ENCODE measurements around the gene MBTD1. TPM values are rescaled to one million over a fixed set of nuclear protein-coding genes. Genes with fewer than 3 reads are reported as not detected.

Gene MBTD1
- total and polyA plus RNA-seq, 10 of the 15 experiments (the other 5 are each of a cell fraction or from before 2014, with no cell fraction given) = 1.3 to 16.7 (median 9.5) TPM

DNA sequence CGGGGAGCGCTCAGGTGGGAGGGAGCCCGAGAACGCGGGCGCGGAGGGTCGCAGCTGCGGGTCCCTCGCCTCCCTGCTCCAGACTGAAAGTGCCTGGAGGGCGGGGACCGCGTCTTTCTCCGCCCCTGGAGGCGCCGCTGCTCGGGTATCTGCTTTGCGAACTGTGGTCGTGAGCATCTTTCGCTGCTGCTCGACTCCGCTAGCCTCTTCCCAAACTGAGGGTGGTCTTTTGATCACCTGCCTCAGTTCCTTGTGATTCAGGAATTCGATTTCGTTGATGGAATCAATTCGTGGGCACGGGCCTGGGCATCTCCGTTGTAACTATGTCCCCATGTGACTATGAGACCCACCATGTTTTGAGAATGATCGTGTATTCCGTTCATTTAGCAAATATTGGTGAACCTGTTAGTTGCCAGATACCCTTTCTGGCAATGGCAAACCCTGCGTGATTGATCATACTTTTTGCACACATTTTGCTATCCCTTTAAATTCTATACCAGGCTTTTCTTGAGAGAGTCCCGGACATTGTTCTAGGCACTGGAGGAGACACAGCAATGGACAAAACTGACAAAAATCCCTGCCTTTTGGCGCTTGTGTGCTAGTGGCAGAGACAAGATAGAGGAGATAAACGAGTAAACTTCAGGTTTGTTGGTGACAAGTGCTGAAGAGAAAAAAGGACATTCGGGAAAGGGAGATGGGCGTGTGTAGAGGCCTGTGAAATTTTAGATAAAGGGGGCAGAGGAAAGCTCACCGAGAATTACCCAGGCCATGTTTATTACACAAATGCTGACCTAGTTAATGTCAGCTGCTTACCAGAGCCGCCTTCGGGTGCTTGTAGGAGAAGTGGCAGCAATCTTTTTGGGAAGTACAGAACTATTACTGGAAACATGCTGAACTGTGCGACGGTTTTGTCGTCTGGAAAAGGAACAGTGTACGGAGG lies 1.4 kb upstream of the MBTD1 start:
- peak overlapping the region; percentile 80 for H3K4me2 ChIP-seq (ENCODE audit: control insufficient read depth, insufficient read depth)
- no peaks in the 10 kb centered on the region for H3K27me3 ChIP-seq (replicated peaks in 1 of 2; ENCODE audit: control insufficient read depth in 2 of 2, insufficient read depth in 2 of 2, low read length in 1 of 2)
- WGBS (ENCODE audit: insufficient coverage, insufficient replicate concordance, low lambda C conversion rate, missing lambda C conversion rate) = 1% methylated on average over 38 of the region's 42 CpGs
- H3K36me3 ChIP-seq (ENCODE audit: control insufficient read depth in 2 of 2, insufficient read depth in 2 of 2, low read length in 1 of 2) = peaks cover 2 to 6% of the 10 kb centered on the region in 2 experiments; a peak in 2 of 4 replicates
- peak overlapping the region; percentile 92 for H3K4me3 ChIP-seq
- TSS peak; percentile 56 for BruUV-seq (replicated peaks)
- TF ChIP-seq, protein P1, sequence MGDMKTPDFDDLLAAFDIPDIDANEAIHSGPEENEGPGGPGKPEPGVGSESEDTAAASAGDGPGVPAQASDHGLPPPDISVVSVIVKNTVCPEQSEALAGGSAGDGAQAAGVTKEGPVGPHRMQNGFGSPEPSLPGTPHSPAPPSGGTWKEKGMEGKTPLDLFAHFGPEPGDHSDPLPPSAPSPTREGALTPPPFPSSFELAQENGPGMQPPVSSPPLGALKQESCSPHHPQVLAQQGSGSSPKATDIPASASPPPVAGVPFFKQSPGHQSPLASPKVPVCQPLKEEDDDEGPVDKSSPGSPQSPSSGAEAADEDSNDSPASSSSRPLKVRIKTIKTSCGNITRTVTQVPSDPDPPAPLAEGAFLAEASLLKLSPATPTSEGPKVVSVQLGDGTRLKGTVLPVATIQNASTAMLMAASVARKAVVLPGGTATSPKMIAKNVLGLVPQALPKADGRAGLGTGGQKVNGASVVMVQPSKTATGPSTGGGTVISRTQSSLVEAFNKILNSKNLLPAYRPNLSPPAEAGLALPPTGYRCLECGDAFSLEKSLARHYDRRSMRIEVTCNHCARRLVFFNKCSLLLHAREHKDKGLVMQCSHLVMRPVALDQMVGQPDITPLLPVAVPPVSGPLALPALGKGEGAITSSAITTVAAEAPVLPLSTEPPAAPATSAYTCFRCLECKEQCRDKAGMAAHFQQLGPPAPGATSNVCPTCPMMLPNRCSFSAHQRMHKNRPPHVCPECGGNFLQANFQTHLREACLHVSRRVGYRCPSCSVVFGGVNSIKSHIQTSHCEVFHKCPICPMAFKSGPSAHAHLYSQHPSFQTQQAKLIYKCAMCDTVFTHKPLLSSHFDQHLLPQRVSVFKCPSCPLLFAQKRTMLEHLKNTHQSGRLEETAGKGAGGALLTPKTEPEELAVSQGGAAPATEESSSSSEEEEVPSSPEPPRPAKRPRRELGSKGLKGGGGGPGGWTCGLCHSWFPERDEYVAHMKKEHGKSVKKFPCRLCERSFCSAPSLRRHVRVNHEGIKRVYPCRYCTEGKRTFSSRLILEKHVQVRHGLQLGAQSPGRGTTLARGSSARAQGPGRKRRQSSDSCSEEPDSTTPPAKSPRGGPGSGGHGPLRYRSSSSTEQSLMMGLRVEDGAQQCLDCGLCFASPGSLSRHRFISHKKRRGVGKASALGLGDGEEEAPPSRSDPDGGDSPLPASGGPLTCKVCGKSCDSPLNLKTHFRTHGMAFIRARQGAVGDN (IDR thresholded peaks at IDR 0.05) = no peak
- TF ChIP-seq RAD51 (IDR thresholded peaks at IDR 0.05) (peak; percentile 35; the same call in 1 of the 2 replicates), EGR1 (IDR thresholded peaks at IDR 0.05; ENCODE audit: borderline replicate concordance in 1 of 2, low read depth in 2 of 2, low read length in 2 of 2) (0 out of 3 replicates have a peak, but pooled peaks of 1 of the 2 experiments have one; percentile 15), POLR2AphosphoS5 (IDR thresholded peaks at IDR 0.05; ENCODE audit: low read length) (0 out of 2 replicates have a peak, but pooled peaks have one; percentile 58), CHD2 (IDR thresholded peaks at IDR 0.05; ENCODE audit: borderline replicate concordance, low read depth, low read length) (no peak), LARP7 (IDR thresholded peaks at IDR 0.05) (peak; percentile 10; the same call in 1 of the 2 replicates), ZNF207 (IDR thresholded peaks at IDR 0.05; ENCODE audit: borderline replicate concordance) (no peak), DPF2 (IDR thresholded peaks at IDR 0.05) (peak; percentile 63; the same call in 1 of the 2 replicates), ZNF24 (IDR thresholded peaks at IDR 0.05) (0 out of 2 replicates have a peak, but pooled peaks have one; percentile 13), CBFB (IDR thresholded peaks at IDR 0.05; ENCODE audit: low read depth) (no peak)
- TF ChIP-seq, protein P2, sequence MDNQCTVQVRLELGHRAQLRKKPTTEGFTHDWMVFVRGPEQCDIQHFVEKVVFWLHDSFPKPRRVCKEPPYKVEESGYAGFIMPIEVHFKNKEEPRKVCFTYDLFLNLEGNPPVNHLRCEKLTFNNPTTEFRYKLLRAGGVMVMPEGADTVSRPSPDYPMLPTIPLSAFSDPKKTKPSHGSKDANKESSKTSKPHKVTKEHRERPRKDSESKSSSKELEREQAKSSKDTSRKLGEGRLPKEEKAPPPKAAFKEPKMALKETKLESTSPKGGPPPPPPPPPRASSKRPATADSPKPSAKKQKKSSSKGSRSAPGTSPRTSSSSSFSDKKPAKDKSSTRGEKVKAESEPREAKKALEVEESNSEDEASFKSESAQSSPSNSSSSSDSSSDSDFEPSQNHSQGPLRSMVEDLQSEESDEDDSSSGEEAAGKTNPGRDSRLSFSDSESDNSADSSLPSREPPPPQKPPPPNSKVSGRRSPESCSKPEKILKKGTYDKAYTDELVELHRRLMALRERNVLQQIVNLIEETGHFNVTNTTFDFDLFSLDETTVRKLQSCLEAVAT (IDR thresholded peaks at IDR 0.05) = peak; percentile 73
- intact Hi-C loops (cut with micrococcal nuclease; ENCODE audit: unreplicated experiment) = loop anchor here (5.0 kb wide), 1 partner anchor 94 kb away; the partner anchor contains the start of gene NME2
- POLR2A ChIA-PET = interaction anchor here (0.5 to 0.7 kb wide), 2 partner anchors 18 to 777 kb away, joined by 3 to 7 read pairs; no protein-coding TSS in a partner anchor
- CTCF ChIA-PET = interaction anchor here (0.8 to 1.6 kb wide), 6 partner anchors 9 to 260 kb away, joined by 3 to 7 read pairs (median 3); no protein-coding TSS in a partner anchor
- H3K4me1 ChIP-seq (ENCODE audit: control insufficient read depth, insufficient read depth, low read length) = peaks cover 8% of the 10 kb centered on the region
- H2AFZ ChIP-seq (ENCODE audit: control insufficient read depth, low read depth, low read length) = peak overlapping the region; percentile 95
- RAD21 ChIA-PET (ENCODE audit: unreplicated experiment) = no interaction called here
- DNase-seq (ENCODE audit: low read depth, low spot score) (no peak), ATAC-seq (no peak), FAIRE-seq (no peak)
- no peaks in the 10 kb centered on the region for H3K9me3 ChIP-seq (replicated peaks; ENCODE audit: control insufficient read depth, insufficient read depth, low read length)
- peak overlapping the region; percentile 100 for H3K27ac ChIP-seq (ENCODE audit: control insufficient read depth, insufficient read depth)
- H3K9ac ChIP-seq (ENCODE audit: control insufficient read depth, insufficient read depth, low read length) = peak overlapping the region; percentile 98
- peaks cover 79% of the 10 kb centered on the region for H3K79me2 ChIP-seq (ENCODE audit: control insufficient read depth, insufficient read depth, low read length)
- SMC1A ChIA-PET (ENCODE audit: uncharacterized antibody, unreplicated experiment) = interaction anchor here (0.6 to 1.3 kb wide), 7 partner anchors 8 to 261 kb away, joined by 3 to 4 read pairs (median 3); no protein-coding TSS in a partner anchor
- in situ Hi-C loops (cut with MboI) = no loop called here
- H4K20me1 ChIP-seq (ENCODE audit: control insufficient read depth, insufficient read depth) = no peaks in the 10 kb centered on the region

Data from GM12878 (cell line).